WI38 (cell line): ENCODE data around the gene OXCT1.

Experiments used
- H3K4me3 ChIP-seq: 2 replicates; pipeline ENCODE4 v1.5.1; 2011; ENCODE audit warnings: low read depth, mild to moderate bottlenecking, control low read depth, low read length
- CTCF ChIP-seq: IDR thresholded peaks from 2 replicates; pipeline ENCODE4 v1.5.1; 2012; ENCODE audit warnings: low read depth, mild to moderate bottlenecking, control low read depth, low read length

The OXCT1 gene

GRCh38 chr5:41882765-41883164 lies 12.5 kb upstream of the OXCT1 start:
- H3K4me3 ChIP-seq: no peak overlapping the region
- no peak for TF ChIP-seq CTCF

GRCh38 chr5:41878643-41879478 lies 8.6 kb upstream of the OXCT1 start:
- TF ChIP-seq CTCF: no peak
- no peak overlapping the region for H3K4me3 ChIP-seq

- no peak for TF ChIP-seq CTCF
- no peak overlapping the region for H3K4me3 ChIP-seq
Observed at GRCh38 chr5:41878173-41878572, 7.9 kb upstream of the OXCT1 start.

- no peak overlapping the region for H3K4me3 ChIP-seq
- TF ChIP-seq CTCF: no peak
Observed at GRCh38 chr5:41877408-41877807, 7.2 kb upstream of the OXCT1 start.

GRCh38 chr5:41876678-41877077 lies 6.5 kb upstream of the OXCT1 start:
- no peak overlapping the region for H3K4me3 ChIP-seq
- no peak for TF ChIP-seq CTCF

GRCh38 chr5:41875121-41875520 lies 4.9 kb upstream of the OXCT1 start:
- no peak for TF ChIP-seq CTCF
- no peak overlapping the region for H3K4me3 ChIP-seq

GRCh38 chr5:41874512-41875060 lies 4.4 kb upstream of the OXCT1 start:
- TF ChIP-seq CTCF: no peak

More at GRCh38 chr5:41874512-41875060, 4.4 kb upstream of the OXCT1 start:
- no peak overlapping the region for H3K4me3 ChIP-seq
